HG02763 (cell line): Measurements from ENCODE around the gene SLC6A17.

Experiments
- ATAC-seq: cut with Tn5 transposase; IDR thresholded peaks from one replicate; pipeline ENCODE4 v1.9.1; 2021; ENCODE audit warnings: mild to moderate bottlenecking, moderate library complexity; ENCODE audit not compliant: unreplicated experiment

SLC6A17 gene

DNA sequence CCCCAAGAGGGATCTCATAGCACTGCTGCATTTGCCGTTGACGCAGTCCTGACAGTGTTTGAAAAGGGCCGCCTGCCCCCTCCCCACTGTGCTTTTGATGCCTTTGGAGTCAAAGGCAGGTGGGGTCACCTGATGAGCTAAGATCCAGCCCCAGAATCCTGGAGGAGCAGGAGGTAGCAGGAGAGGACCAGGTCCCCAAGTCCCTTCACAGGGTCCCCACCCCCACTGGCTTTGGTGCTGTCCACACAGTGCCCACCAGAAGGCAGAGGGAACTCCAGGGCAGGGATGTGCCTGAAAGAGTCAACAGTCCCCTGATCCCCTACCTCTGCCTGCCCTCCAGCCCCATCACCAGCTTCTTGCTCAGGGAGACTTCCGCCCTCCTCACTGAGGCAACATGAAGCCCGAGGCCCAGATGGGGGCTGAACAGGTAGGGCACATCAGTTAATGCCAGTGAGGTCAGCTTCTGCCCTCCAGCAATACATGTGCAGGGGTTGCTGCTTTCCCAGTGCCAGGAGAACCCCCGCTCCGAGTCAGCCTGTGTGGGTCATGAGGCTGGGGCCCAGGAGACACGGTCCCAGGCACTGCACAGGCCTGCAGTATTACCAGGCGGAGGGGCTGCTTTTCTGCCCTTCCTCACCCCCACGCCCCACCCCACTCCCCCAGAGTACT, 51.0 kb downstream of the SLC6A17 start:
- no peak for ATAC-seq

DNA sequence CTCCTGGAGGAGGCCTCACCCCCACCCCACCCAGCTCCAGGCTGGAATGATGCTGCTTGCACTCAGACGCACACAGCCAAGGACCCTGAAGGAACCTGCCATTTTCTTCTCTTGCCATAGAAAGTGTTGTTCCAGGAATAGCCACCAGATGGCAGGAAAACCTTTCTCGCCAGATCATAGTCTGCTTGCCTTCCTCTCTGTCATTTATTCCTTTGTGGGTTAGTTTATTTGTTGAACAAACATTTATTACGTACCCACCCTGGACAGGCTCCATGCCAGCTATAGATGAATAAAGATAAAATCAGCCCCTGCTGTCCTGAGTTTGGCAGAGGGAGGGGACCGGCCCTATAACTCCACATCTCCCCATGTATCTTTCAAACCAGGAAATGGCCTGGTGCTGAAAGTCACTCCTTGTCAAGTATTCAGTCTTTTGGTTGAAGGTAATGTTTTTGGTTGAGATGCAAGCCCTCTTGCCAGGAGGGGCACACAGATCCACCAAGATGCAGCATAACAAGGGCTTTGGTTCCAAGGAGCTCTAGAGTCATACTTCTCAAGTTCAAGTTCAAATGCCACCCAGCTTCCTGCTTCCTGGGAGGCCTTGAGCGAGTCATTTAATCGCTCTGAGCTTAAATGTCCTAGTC, 52.8 kb downstream of the SLC6A17 start:
- no peak for ATAC-seq

DNA sequence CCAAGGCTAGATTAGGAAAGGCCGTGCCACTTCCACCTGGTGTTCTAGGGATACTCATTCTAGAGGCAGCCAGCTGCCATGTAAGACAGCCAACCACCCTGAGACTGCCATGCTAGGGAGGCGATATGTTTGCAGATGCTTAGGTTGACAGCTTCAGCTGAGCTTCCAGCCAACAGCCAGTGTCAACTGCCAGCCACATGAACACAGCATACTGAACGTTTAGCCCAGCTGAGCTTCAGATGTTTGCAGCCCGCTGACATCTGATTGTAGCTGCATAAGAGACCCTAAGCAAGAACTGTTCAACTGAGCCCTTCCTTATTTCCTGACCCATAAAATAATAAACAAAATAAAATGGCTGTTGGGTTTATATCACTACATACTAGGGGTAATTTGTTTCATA, 54.9 kb downstream of the SLC6A17 start:
- ATAC-seq, result no peak

DNA sequence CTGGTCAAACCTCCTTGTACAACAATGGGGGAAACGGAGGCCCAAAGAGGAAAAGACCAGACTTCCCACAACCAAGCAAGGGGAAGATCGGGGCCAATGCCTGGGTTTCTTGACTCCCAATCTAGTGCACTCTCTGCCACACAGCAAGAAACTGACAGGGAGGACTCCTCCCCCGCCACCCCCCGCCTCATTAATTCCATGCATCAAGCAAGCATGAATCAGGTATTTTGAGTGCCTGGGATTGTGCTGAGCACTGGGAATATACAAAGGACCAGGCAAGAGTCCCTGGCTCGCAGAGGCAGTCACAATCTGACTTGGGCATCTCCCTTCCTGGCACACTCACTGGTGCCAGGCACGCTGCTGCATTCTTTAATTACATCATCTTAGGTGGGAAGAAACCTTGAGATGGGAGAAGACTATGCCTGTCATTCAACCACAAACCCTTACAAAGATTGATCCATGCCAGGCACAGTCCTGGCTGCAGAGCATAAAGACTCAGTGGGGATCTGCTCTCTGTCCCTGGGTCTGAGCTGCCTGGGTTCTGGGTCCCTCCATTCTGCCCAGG, 55.4 kb downstream of the SLC6A17 start:
- no peak for ATAC-seq

DNA sequence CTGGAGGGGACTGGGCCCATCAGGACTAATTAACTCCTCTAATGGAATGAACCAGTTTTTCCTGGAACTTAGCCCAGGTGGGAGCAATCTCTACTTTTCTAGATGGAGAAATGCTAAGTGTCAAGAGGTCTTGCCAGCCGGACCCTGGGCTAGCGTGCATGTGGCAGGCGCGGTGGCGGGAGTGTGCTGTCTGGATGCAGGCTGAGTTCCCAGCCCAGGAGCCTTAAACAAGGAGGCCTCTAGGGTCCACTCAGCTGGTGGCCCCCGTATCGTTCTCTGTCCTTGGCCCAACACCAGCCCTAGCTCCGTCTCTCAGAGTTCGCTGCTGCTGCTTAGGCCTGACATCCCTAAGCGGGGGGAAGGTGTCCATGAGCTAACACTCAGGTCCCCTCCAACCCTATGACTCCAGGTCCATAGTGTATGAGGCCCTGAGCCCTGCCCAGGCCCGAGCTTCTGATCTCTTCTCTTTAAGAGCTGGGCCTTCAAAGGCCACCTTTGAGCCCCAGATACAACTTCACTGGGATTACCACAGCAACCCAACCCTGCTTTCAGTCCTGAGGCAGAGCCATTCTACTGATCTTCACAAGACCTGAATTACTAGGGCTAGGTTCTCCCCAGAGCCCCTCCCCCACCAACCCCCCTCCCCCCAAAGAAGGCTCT, 56.1 kb downstream of the SLC6A17 start:
- ATAC-seq, result no peak

DNA sequence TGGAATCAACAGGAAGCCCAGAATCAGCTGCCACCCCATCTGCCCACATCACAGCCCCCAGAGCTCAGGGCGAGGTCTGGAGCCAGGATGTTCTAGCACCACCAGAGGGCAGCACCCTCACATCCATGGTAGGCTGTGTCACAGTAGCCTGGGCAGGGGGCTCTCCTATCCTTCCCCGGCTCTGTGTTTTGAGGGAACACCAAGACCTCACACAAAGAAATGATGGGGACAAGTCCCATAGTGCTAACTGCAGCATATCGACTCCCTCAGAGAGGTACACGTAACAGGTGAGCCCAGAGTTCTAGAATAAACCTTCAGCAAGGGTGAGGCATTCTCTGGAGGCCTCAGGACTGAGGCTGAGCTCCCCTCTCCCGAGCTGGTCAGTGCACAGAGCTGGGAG, 57.5 kb downstream of the SLC6A17 start:
- ATAC-seq, result no peak

GRCh38 chr1:110208916-110209645, 58.8 kb downstream of the SLC6A17 start:
- no peak for ATAC-seq

- ATAC-seq, result peak; percentile 85
Measured at GRCh38 chr1:110209715-110210603, 59.7 kb downstream of the SLC6A17 start, which contains the start of gene KCNC4. TSS of gene KCNC4 (plus strand) at chr1:110210314. CDS start at chr1:110211500, 1,186 bp downstream.

DNA sequence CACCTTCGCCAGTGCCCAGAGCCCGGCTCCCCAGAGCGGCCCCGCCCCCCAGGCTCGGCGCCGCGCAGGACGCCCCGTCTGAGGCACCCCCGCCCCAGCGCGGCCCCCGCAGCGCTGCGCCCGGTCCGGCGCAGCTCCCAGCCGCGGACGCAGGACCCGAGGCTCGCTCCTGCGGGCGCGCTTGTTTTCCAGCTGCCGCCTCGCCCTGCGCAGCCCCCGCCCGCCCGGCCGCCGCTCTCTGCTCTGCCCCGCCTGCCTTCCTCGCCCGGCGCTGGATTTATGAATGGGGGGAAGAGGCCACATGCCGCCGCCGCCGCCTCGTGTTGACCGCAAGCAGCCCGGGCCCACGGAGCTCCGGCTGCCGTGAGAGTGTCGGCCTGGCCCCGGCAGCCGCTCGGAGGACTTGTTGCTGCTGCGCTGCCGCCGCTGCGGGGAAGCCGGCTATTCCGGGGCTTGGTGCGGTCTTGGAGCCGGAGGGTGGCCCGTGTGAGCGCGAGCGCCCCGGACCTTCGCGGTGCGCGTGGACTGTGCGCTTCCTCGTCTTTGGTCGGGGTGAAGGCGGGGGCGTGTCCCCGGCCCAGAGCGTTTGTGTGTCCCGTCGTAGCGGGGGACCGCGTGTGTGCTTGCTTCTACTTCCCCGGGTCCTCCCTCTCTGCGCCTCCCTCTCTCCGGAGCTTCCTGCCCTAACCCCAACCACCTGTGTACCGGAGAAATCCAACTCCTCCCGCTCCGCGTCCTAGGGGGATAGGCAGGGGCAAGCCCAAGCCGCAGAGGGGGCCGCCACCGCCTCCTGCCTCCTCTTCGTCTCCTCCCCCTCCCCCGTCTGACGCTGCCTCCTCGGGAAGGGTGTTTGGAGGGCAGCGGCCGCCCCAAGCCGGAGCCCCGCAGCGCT, 60.6 kb downstream of the SLC6A17 start:
- ATAC-seq, result no peak

GRCh38 chr1:110211496-110212168, 61.3 kb downstream of the SLC6A17 start:
- ATAC-seq, result no peak

DNA sequence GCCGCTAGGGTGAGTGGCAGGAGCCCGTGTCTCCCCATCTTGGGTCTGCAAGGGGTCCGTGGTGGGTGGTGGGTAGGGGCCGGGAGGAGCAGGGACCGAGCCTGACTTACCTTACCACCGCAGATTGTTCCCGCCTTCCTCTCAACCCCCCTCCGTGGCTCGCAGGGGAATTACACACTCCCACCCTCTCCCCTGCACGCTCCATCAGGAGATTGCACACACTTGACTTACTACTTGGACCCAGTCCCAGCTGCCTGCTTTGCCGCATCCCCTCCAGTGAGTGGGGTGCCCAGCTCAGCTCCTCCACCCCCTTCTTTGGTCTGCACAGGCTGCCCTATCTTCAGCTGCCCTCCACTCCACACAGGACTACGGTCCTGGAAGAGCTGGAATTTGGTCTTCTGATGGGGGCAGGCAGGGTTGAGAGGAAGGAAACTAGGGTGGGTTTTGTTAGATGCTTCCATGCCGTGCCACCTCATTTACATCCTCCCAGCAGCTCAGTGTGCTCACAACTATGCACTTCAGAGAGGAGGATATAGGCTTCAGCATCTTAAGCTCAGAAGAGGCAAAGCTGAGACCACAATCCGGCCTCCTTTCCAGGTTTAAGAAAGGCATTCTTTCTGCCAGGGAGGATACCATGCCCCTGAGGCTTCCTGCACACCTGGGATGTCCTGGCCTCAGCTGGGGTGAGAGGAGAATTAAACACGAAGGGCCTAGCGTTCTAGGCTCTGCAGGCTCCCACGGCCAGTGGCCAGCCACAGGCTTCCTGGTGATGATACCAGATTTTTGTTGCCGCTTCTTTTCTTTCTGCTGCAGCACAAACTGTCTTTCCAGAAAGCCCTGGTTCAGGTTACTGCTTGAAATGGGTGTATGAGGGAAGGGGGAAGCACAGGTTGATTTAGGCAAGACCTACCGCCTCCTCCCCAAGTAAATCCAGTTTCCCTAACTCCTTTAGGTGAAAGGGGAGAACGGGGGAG, 62.2 kb downstream of the SLC6A17 start:
- ATAC-seq, result no peak

- no peak for ATAC-seq
Measured at GRCh38 chr1:110213143-110213540, 62.8 kb downstream of the SLC6A17 start.

- no peak for ATAC-seq
Measured at GRCh38 chr1:110214454-110215404, 64.4 kb downstream of the SLC6A17 start.

GRCh38 chr1:110215621-110216515, 65.6 kb downstream of the SLC6A17 start:
- ATAC-seq, result no peak

- ATAC-seq, result no peak
Measured at GRCh38 chr1:110216844-110217444, 66.7 kb downstream of the SLC6A17 start.
